Lower leg skin (tissue), 3 donors: Measurements from ENCODE around the gene ZDHHC5.

Experiments used
- CTCF ChIP-seq, 3 donors: fragments of 450-650 bp; IDR thresholded peaks; one replicate each; pipeline ENCODE4 v1.5.1; 2016; ENCODE audit warnings: antibody characterized with exemption in 3 of 3, mild to moderate bottlenecking in 3 of 3, moderate library complexity in 2 of 3
- POLR2A ChIP-seq, 2 donors: fragments of 450-650 bp; IDR thresholded peaks; one replicate each; pipeline ENCODE4 v1.6.1; 2016 to 2017; ENCODE audit warnings: antibody characterized with exemption in 2 of 2, mild to moderate bottlenecking in 1 of 2, moderate library complexity in 1 of 2

- no peak for TF ChIP-seq CTCF (IDR thresholded peaks at IDR 0.05)
- no peak for TF ChIP-seq POLR2A (IDR thresholded peaks at IDR 0.05)
These were observed 35.8 kb upstream of the ZDHHC5 start for GRCh38 chr11:57632116-57632515.
